ENCODE results near the gene TTC39A.
"Not testable (repeated sequence)": the region's sequence is repeated elsewhere in the genome, so short reads cannot be mapped to it uniquely, and the experiment has no call there.

The TTC39A gene

GRCh38 chr1:51253691-51254090 lies 76.7 kb downstream of the TTC39A start:
- POLR2A ChIA-PET: no interaction called here
- DNase-seq: no peak
- H3K27me3 ChIP-seq (replicated peaks in 2 of 5; ENCODE audit: control insufficient read depth in 4 of 5, insufficient read depth in 5 of 5, low read length in 4 of 5): no peaks in the 10 kb centered on the region
- H3K4me1 ChIP-seq (ENCODE audit: control extremely low read depth in 1 of 4, control insufficient read depth in 4 of 4, insufficient read depth in 4 of 4, low read length in 3 of 4): no peaks in the 10 kb centered on the region
- 100% methylated on average over 1 of the region's 5 CpGs for WGBS (ENCODE audit: insufficient coverage)
- CTCF ChIA-PET: interaction anchor here (0.8 to 1.7 kb wide), 2 partner anchors 10 to 16 kb away, joined by 3 to 5 read pairs; no protein-coding TSS in a partner anchor
- H3K27ac ChIP-seq (ENCODE audit: insufficient read depth in 1 of 2, low read depth in 1 of 2, low read length in 2 of 2, poor library complexity in 1 of 2, severe bottlenecking in 2 of 2): no peak overlapping the region
- no peak overlapping the region for H3K4me3 ChIP-seq (ENCODE audit: control insufficient read depth in 1 of 7, extremely low read depth in 1 of 7, insufficient read depth in 4 of 7, low read depth in 2 of 7, low read length in 6 of 7)
- H3K36me3 ChIP-seq (ENCODE audit: control insufficient read depth in 4 of 4, insufficient read depth in 4 of 4, low read length in 3 of 4): peaks cover 0 to 3% (median 1%) of the 10 kb centered on the region in 4 experiments
- H3K9me3 ChIP-seq (ENCODE audit: control extremely low read depth in 1 of 5, control insufficient read depth in 4 of 5, insufficient read depth in 2 of 5, low read depth in 1 of 5, low read length in 4 of 5): no peaks in the 10 kb centered on the region

- ChIA-PET CTCF (interaction anchor here (0.6 to 1.7 kb wide), 3 partner anchors 9 to 540 kb away, joined by 3 to 5 read pairs (median 5); no protein-coding TSS in a partner anchor), POLR2A (no interaction called here)
- Histone ChIP-seq H3K27ac (ENCODE audit: insufficient read depth in 1 of 2, low read depth in 1 of 2, low read length in 2 of 2, poor library complexity in 1 of 2, severe bottlenecking in 2 of 2) (no peak overlapping the region), H3K36me3 (ENCODE audit: control insufficient read depth in 4 of 4, insufficient read depth in 4 of 4, low read length in 3 of 4) (peaks cover 0 to 3% (median 1%) of the 10 kb centered on the region in 4 experiments), H3K4me3 (ENCODE audit: control insufficient read depth in 1 of 7, extremely low read depth in 1 of 7, insufficient read depth in 4 of 7, low read depth in 2 of 7, low read length in 6 of 7) (no peak overlapping the region), H3K4me1 (ENCODE audit: control extremely low read depth in 1 of 4, control insufficient read depth in 4 of 4, insufficient read depth in 4 of 4, low read length in 3 of 4) (no peaks in the 10 kb centered on the region), H3K9me3 (ENCODE audit: control extremely low read depth in 1 of 5, control insufficient read depth in 4 of 5, insufficient read depth in 2 of 5, low read depth in 1 of 5, low read length in 4 of 5) (no peaks in the 10 kb centered on the region), H3K27me3 (replicated peaks in 2 of 5; ENCODE audit: control insufficient read depth in 4 of 5, insufficient read depth in 5 of 5, low read length in 4 of 5) (no peaks in the 10 kb centered on the region)
- WGBS (ENCODE audit: insufficient coverage): 100% methylated on average over 3 of the region's 6 CpGs
- DNase-seq: no peak
Observed at GRCh38 chr1:51252366-51252765, 78.0 kb downstream of the TTC39A start.

GRCh38 chr1:51251165-51251564 lies 79.2 kb downstream of the TTC39A start:
- H3K36me3 ChIP-seq (ENCODE audit: control insufficient read depth in 4 of 4, insufficient read depth in 4 of 4, low read length in 3 of 4); H3K9me3 ChIP-seq (ENCODE audit: control extremely low read depth in 1 of 5, control insufficient read depth in 4 of 5, insufficient read depth in 2 of 5, low read depth in 1 of 5, low read length in 4 of 5); POLR2A ChIA-PET; H3K27ac ChIP-seq (ENCODE audit: insufficient read depth in 1 of 2, low read depth in 1 of 2, low read length in 2 of 2, poor library complexity in 1 of 2, severe bottlenecking in 2 of 2); DNase-seq; H3K4me3 ChIP-seq (ENCODE audit: control insufficient read depth in 1 of 7, extremely low read depth in 1 of 7, insufficient read depth in 4 of 7, low read depth in 2 of 7, low read length in 6 of 7); H3K27me3 ChIP-seq (replicated peaks in 2 of 5; ENCODE audit: control insufficient read depth in 4 of 5, insufficient read depth in 5 of 5, low read length in 4 of 5); H3K4me1 ChIP-seq (ENCODE audit: control extremely low read depth in 1 of 4, control insufficient read depth in 4 of 4, insufficient read depth in 4 of 4, low read length in 3 of 4); CTCF ChIA-PET: not testable (repeated sequence)
- WGBS (ENCODE audit: insufficient coverage): 98% methylated on average over 12 of the region's 20 CpGs

- H3K27me3 ChIP-seq (replicated peaks in 2 of 5; ENCODE audit: control insufficient read depth in 4 of 5, insufficient read depth in 5 of 5, low read length in 4 of 5); H3K4me1 ChIP-seq (ENCODE audit: control extremely low read depth in 1 of 4, control insufficient read depth in 4 of 4, insufficient read depth in 4 of 4, low read length in 3 of 4); H3K9me3 ChIP-seq (ENCODE audit: control extremely low read depth in 1 of 5, control insufficient read depth in 4 of 5, insufficient read depth in 2 of 5, low read depth in 1 of 5, low read length in 4 of 5); H3K4me3 ChIP-seq (ENCODE audit: control insufficient read depth in 1 of 7, extremely low read depth in 1 of 7, insufficient read depth in 4 of 7, low read depth in 2 of 7, low read length in 6 of 7); CTCF ChIA-PET; H3K36me3 ChIP-seq (ENCODE audit: control insufficient read depth in 4 of 4, insufficient read depth in 4 of 4, low read length in 3 of 4); DNase-seq; H3K27ac ChIP-seq (ENCODE audit: insufficient read depth in 1 of 2, low read depth in 1 of 2, low read length in 2 of 2, poor library complexity in 1 of 2, severe bottlenecking in 2 of 2); POLR2A ChIA-PET: not testable (repeated sequence)
- WGBS (ENCODE audit: insufficient coverage): 98% methylated on average over 4 of the region's 14 CpGs
Observed at GRCh38 chr1:51250729-51251128, 79.6 kb downstream of the TTC39A start.

DNA sequence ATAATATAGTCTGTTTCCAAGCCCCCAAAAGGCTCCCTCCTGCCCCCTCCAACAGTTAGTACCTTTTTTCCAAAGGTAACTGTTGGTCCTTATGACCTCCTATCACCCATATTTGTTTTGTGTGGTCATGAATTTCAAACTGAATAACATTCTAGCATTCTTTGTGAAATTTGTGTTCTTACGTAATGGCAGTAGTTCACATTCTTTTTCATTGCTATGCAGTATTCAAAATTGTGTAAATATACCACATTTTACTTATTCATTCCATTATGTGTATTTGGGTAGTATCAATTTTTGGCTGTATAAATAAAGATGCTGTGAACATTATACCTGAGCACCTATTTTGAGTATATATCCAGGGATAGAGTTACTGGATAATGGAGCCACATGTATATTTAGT lies 80.9 kb downstream of the TTC39A start:
- no peaks in the 10 kb centered on the region for H3K27me3 ChIP-seq (replicated peaks in 2 of 5; ENCODE audit: control insufficient read depth in 4 of 5, insufficient read depth in 5 of 5, low read length in 4 of 5)
- no peaks in the 10 kb centered on the region for H3K4me1 ChIP-seq (ENCODE audit: control extremely low read depth in 1 of 4, control insufficient read depth in 4 of 4, insufficient read depth in 4 of 4, low read length in 3 of 4)
- no peak for DNase-seq
- H3K4me3 ChIP-seq (ENCODE audit: control insufficient read depth in 1 of 7, extremely low read depth in 1 of 7, insufficient read depth in 4 of 7, low read depth in 2 of 7, low read length in 6 of 7): no peak overlapping the region
- WGBS (ENCODE audit: insufficient coverage): no CpG with 5 or more reads among the region's 1 CpG
- H3K27ac ChIP-seq (ENCODE audit: insufficient read depth in 1 of 2, low read depth in 1 of 2, low read length in 2 of 2, poor library complexity in 1 of 2, severe bottlenecking in 2 of 2): no peak overlapping the region
- CTCF ChIA-PET: interaction anchor here (0.9 kb wide), 1 partner anchor 11 kb away, joined by 4 read pairs; no protein-coding TSS in a partner anchor
- H3K9me3 ChIP-seq (ENCODE audit: control extremely low read depth in 1 of 5, control insufficient read depth in 4 of 5, insufficient read depth in 2 of 5, low read depth in 1 of 5, low read length in 4 of 5): no peaks in the 10 kb centered on the region
- peaks cover 0 to 3% (median 1%) of the 10 kb centered on the region in 4 experiments for H3K36me3 ChIP-seq (ENCODE audit: control insufficient read depth in 4 of 4, insufficient read depth in 4 of 4, low read length in 3 of 4)
- POLR2A ChIA-PET: no interaction called here

- POLR2A ChIA-PET: no interaction called here
Observed at GRCh38 chr1:51247499-51247898, 82.9 kb downstream of the TTC39A start.

DNA sequence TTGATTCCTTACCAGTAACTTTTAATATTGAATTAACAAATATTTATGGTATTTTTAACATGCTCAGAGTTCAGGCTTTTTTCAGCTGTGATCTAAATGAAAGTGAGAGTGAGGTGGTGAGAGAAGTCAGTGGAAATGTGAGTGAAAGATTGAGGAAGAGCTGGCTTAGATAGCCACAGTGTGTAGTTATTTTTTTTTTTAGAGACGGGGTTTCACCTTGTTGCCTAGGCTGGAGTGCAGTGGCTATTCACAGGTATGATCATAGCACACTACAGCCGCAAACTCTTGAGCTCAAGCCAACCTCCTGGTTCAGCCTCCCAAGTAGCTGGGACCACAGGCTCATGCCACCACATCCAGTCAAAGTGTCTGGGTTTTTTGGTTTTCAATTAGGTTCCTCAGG lies 83.3 kb downstream of the TTC39A start:
- no peak for DNase-seq
- H3K36me3 ChIP-seq (ENCODE audit: control insufficient read depth in 4 of 4, insufficient read depth in 4 of 4, low read length in 3 of 4): peaks cover 0 to 3% (median 1%) of the 10 kb centered on the region in 4 experiments
- H3K4me3 ChIP-seq (ENCODE audit: control insufficient read depth in 1 of 7, extremely low read depth in 1 of 7, insufficient read depth in 4 of 7, low read depth in 2 of 7, low read length in 6 of 7): no peak overlapping the region
- no peaks in the 10 kb centered on the region for H3K9me3 ChIP-seq (ENCODE audit: control extremely low read depth in 1 of 5, control insufficient read depth in 4 of 5, insufficient read depth in 2 of 5, low read depth in 1 of 5, low read length in 4 of 5)
- POLR2A ChIA-PET: no interaction called here
- H3K27ac ChIP-seq (ENCODE audit: insufficient read depth in 1 of 2, low read depth in 1 of 2, low read length in 2 of 2, poor library complexity in 1 of 2, severe bottlenecking in 2 of 2): no peak overlapping the region
- CTCF ChIA-PET: interaction anchor here (1.2 to 1.4 kb wide), 2 partner anchors 9 to 49 kb away, joined by 4 read pairs; no protein-coding TSS in a partner anchor
- H3K27me3 ChIP-seq (replicated peaks in 2 of 5; ENCODE audit: control insufficient read depth in 4 of 5, insufficient read depth in 5 of 5, low read length in 4 of 5): no peaks in the 10 kb centered on the region
- WGBS (ENCODE audit: insufficient coverage): no CpG with 5 or more reads among the region's 2 CpGs
- H3K4me1 ChIP-seq (ENCODE audit: control extremely low read depth in 1 of 4, control insufficient read depth in 4 of 4, insufficient read depth in 4 of 4, low read length in 3 of 4): no peaks in the 10 kb centered on the region

More at GRCh38 chr1:51247499-51247898, 82.9 kb downstream of the TTC39A start:
- no CpG with 5 or more reads among the region's 1 CpG for WGBS (ENCODE audit: insufficient coverage)
- Histone ChIP-seq H3K27me3 (replicated peaks in 2 of 5; ENCODE audit: control insufficient read depth in 4 of 5, insufficient read depth in 5 of 5, low read length in 4 of 5) (no peaks in the 10 kb centered on the region), H3K4me1 (ENCODE audit: control extremely low read depth in 1 of 4, control insufficient read depth in 4 of 4, insufficient read depth in 4 of 4, low read length in 3 of 4) (no peaks in the 10 kb centered on the region), H3K4me3 (ENCODE audit: control insufficient read depth in 1 of 7, extremely low read depth in 1 of 7, insufficient read depth in 4 of 7, low read depth in 2 of 7, low read length in 6 of 7) (no peak overlapping the region), H3K27ac (ENCODE audit: insufficient read depth in 1 of 2, low read depth in 1 of 2, low read length in 2 of 2, poor library complexity in 1 of 2, severe bottlenecking in 2 of 2) (no peak overlapping the region), H3K9me3 (ENCODE audit: control extremely low read depth in 1 of 5, control insufficient read depth in 4 of 5, insufficient read depth in 2 of 5, low read depth in 1 of 5, low read length in 4 of 5) (no peaks in the 10 kb centered on the region), H3K36me3 (ENCODE audit: control insufficient read depth in 4 of 4, insufficient read depth in 4 of 4, low read length in 3 of 4) (peaks cover 0 to 3% (median 1%) of the 10 kb centered on the region in 4 experiments)
- CTCF ChIA-PET: interaction anchor here (1.2 kb wide), 1 partner anchor 9 kb away, joined by 4 read pairs; no protein-coding TSS in a partner anchor
- no peak for DNase-seq

Measured in common myeloid progenitor, CD34-positive (primary cell).